Right lobe of liver (tissue), 6 donors: ENCODE measurements around the gene PWWP2A. TPM values are rescaled to one million over a fixed set of nuclear protein-coding genes. Genes with fewer than 3 reads are reported as not detected.

Source experiments
- ATAC-seq, 4 donors: fragments of 200-7000 bp; cut with Tn5 transposase; one replicate each; pipeline ENCODE4 v1.9.1; 2020; ENCODE audit warnings: mild to moderate bottlenecking in 4 of 4, moderate library complexity in 4 of 4
- DNase-seq, 3 donors: peaks; one replicate each; pipeline ENCODE4 v3.0.0-alpha.2; 2020
- H3K27ac ChIP-seq, 3 donors: fragments of 200-600 bp; one replicate each; pipeline ENCODE4 v1.8.0; 2022
- H3K27me3 ChIP-seq, 2 donors: fragments of 200-600 bp; one replicate each; pipeline ENCODE4 v1.8.0; 2022
- H3K36me3 ChIP-seq, 4 donors: fragments of 200-600 bp; sonication (generic) in 1 of 4; one replicate each; pipeline versions ENCODE4 v1.5.1 to v1.8.0; 2017 to 2022; ENCODE audit warnings: control low read depth in 1 of 4
- H3K4me1 ChIP-seq, 4 donors: fragments of 200-600 bp; sonication (generic) in 1 of 4; one replicate each; pipeline versions ENCODE4 v1.5.1 to v1.8.0; 2017 to 2022; ENCODE audit warnings: control low read depth in 1 of 4
- H3K4me3 ChIP-seq, 3 donors: fragments of 200-600 bp; one replicate each; pipeline ENCODE4 v1.8.0; 2022
- H3K9me3 ChIP-seq, 4 donors: fragments of 200-600 bp; sonication (generic) in 1 of 4; one replicate each; pipeline versions ENCODE4 v1.5.1 to v1.8.0; 2017 to 2022; ENCODE audit warnings: control low read depth in 1 of 4
- POLR2A ChIP-seq: fragments of 450-650 bp; IDR thresholded peaks from one replicate; pipeline ENCODE4 v1.6.1; 2017; ENCODE audit warnings: antibody characterized with exemption, mild to moderate bottlenecking
- WGBS: methylation state at CpG from one replicate; pipeline ENCODE4 v1.1.6; 2018; ENCODE audit warnings: low coverage, low lambda C conversion rate; ENCODE audit not compliant: insufficient coverage; ENCODE audit errors: missing lambda C conversion rate; 5-methylcytosine and 5-hydroxymethylcytosine counted together
- intact Hi-C, 2 donors: fragments of 100-400 bp; cut with DNase I; formaldehyde crosslinking; loops; one replicate each; pipeline versions ENCODE4 v1.11.2 to v1.14.1; 2022
- total RNA-seq, 6 experiments: library from RNA; depleted of rRNA in 2 of 6; stranded (reverse); fragments of >200 nt in 2 of 6; fragmentation: NEBNext Ultra II Directional in 3 of 6; extraction: Animal tissue kit (Norgen Biotek cat#: 25700) in 3 of 6; gene quantifications; one replicate each; pipeline versions ENCODE4 v1.1.0 to v1.2.4, GENCODE V29; 2016 to 2023
- TF ChIP-seq, protein P1 (sequence below), 4 donors: fragments of 200-600 bp in 3 of 4; fragments of 450-650 bp in 1 of 4; IDR thresholded peaks; one replicate each; pipeline versions ENCODE4 v1.5.1 to v1.8.0; 2016 to 2022; ENCODE audit warnings: antibody characterized with exemption in 4 of 4, mild to moderate bottlenecking in 2 of 4
- donor health status: DM: no; HTN: yes; CAD: no.
- donor health status: DM: no; HTN: no; CAD: no.
- donor health status: DM: no; HTN: no; CAD: no.
- donor health status: DM: no; HTN: yes; CAD: no.
- donor health status: DM: no; HTN: yes; CAD: no.

PWWP2A gene
- total RNA-seq, 6 experiments from 2014 or later = 7.4 to 11.8 (median 9.6) TPM

DNA sequence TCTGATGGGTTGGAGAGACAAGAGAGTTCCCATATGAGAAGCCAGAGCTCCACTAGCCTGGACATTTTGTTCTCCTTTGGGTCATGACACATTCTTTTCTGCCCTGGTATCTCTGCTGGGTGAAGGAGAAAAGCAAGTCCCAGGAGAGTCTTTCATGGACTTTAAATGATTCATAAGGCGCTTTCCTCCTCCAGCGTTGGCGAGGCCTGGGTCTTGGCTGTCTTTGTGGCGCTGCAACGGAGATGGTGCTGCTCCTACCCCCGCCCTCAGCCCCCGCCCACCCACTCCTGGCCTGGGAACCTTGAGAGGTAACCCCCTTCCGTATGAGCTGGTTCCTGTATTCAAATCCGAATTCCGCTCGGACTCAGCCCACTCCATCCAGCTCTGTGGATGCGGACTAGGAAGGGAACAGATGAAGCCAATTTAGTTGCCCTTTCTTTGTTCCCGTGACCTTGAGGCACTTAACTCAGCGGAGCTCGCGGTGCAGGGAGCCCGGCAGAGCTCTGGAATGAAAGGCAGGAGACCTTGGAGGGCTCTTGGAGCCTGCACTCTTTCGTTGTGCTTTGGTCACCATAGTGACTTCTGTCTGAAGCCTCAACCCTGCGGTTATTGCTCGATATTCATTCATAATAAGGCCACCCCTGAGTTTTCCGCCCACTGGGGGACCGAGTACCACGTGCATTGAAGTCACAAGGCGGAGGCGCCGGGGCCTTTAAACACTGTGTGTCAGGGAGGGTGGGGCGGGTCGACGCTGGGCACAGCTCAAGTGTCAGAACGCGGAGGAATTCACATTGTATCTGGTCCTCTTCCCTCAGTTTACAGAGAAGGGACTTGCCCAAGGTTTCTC, 14.0 kb upstream of the PWWP2A start:
- Histone ChIP-seq H3K4me3 (no peak overlapping the region), H3K9me3 (no peaks in the 10 kb centered on the region), H3K27ac (no peak overlapping the region), H3K4me1 (no peaks in the 10 kb centered on the region), H3K27me3 (no peaks in the 10 kb centered on the region), H3K36me3 (no peaks in the 10 kb centered on the region)
- ATAC-seq = peak in 3 of 4 donors; percentile 21 to 37 (median 27)
- no peak for DNase-seq
- 52% methylated on average over 9 of the region's 31 CpGs for WGBS
- intact Hi-C loops = no loop called here
- TF ChIP-seq, protein P1, sequence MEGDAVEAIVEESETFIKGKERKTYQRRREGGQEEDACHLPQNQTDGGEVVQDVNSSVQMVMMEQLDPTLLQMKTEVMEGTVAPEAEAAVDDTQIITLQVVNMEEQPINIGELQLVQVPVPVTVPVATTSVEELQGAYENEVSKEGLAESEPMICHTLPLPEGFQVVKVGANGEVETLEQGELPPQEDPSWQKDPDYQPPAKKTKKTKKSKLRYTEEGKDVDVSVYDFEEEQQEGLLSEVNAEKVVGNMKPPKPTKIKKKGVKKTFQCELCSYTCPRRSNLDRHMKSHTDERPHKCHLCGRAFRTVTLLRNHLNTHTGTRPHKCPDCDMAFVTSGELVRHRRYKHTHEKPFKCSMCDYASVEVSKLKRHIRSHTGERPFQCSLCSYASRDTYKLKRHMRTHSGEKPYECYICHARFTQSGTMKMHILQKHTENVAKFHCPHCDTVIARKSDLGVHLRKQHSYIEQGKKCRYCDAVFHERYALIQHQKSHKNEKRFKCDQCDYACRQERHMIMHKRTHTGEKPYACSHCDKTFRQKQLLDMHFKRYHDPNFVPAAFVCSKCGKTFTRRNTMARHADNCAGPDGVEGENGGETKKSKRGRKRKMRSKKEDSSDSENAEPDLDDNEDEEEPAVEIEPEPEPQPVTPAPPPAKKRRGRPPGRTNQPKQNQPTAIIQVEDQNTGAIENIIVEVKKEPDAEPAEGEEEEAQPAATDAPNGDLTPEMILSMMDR (IDR thresholded peaks at IDR 0.05) = no peak
- no peak for TF ChIP-seq POLR2A

GRCh38 chr5:160129841-160130240, 10.6 kb upstream of the PWWP2A start:
- Histone ChIP-seq H3K27ac (no peak overlapping the region), H3K9me3 (no peaks in the 10 kb centered on the region), H3K4me3 (no peak overlapping the region), H3K4me1 (no peaks in the 10 kb centered on the region), H3K36me3 (no peaks in the 10 kb centered on the region), H3K27me3 (no peaks in the 10 kb centered on the region)
- WGBS = 79% methylated on average over 6 of the region's 6 CpGs
- intact Hi-C loops = no loop called here
- no peak for DNase-seq
- TF ChIP-seq POLR2A = no peak
- TF ChIP-seq, protein P1 (IDR thresholded peaks at IDR 0.05) = no peak
- no peak for ATAC-seq

DNA sequence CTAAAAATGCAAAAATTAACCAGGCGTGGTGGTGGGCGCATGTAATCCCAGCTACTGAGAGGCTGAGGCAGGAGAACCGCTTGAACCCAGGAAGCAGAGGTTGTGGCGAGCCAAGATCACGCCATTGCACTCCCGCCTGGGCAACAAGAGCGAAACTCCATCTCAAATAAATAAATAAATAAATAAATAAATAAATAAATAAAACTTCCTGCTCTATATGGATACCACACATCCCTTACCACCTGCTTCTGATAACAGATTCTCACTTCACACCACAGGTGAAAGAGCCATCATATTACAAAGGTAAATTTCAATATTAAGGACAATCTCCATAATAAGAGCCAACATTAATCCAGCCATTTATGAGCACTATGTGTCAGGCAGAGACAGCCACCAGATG, 9.4 kb upstream of the PWWP2A start:
- H3K27ac ChIP-seq = no peak overlapping the region
- no peak overlapping the region for H3K4me3 ChIP-seq
- no peaks in the 10 kb centered on the region for H3K9me3 ChIP-seq
- no peaks in the 10 kb centered on the region for H3K27me3 ChIP-seq
- H3K4me1 ChIP-seq = no peaks in the 10 kb centered on the region
- intact Hi-C loops = no loop called here
- DNase-seq = no peak
- TF ChIP-seq, protein P1 (IDR thresholded peaks at IDR 0.05) = no peak
- TF ChIP-seq POLR2A = no peak
- ATAC-seq = no peak
- 92% methylated on average over 5 of the region's 7 CpGs for WGBS
- no peaks in the 10 kb centered on the region for H3K36me3 ChIP-seq

- no peak for TF ChIP-seq POLR2A
- TF ChIP-seq, protein P1 (IDR thresholded peaks at IDR 0.05) = peak in 1 of 4 donors; percentile 17
- Histone ChIP-seq H3K9me3 (no peaks in the 10 kb centered on the region), H3K27me3 (no peaks in the 10 kb centered on the region), H3K36me3 (peaks cover 0 to 13% (median 3%) of the 10 kb centered on the region in 4 donors), H3K4me1 (no peaks in the 10 kb centered on the region), H3K4me3 (peak overlapping the region in 2 of 3 donors; percentile 5 to 22), H3K27ac (peak overlapping the region in 1 of 3 donors; percentile 6)
- DNase-seq = no peak
- WGBS = 7% methylated on average over 12 of the region's 12 CpGs
- intact Hi-C loops = no loop called here
- no peak for ATAC-seq
These were observed 636 bp upstream of the PWWP2A start for GRCh38 chr5:160119905-160120266.
